GM12892 (cell line): ENCODE measurements around the gene CTDSPL2.

Experiments used
- POLR2A ChIP-seq: IDR thresholded peaks from 2 replicates; pipeline ENCODE4 v1.6.1; 2011; ENCODE audit warnings: low read depth, low read length, control low read depth
- TAF1 ChIP-seq: IDR thresholded peaks from 2 replicates; pipeline ENCODE4 v1.6.1; 2011; ENCODE audit warnings: low read depth, mild to moderate bottlenecking, control low read depth, low read length, borderline replicate concordance

DNA sequence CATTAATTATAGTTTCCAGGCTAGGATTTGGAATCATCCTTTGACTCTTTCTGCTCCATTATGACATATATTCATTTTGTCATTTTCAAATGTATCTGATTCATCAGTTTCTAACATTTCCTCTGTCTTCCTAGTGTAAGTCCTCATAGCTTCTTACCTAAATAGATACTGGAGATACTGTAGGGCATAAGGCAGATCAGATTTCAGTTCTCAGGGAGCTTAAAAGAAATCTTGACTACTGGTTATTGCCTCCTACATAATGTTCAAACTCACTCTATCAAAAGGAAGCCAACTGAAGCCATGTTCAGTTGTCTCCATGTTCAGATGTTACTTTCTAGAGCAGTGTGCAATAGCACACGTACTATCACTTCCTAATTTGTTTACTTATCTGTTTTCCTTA, 29.6 kb upstream of the CTDSPL2 start:
- TF ChIP-seq TAF1 (no peak), POLR2A (no peak)
